CD4-positive, alpha-beta T cell treated with Interleukin-17A for 4 hours (primary cell): ENCODE measurements around the gene NSL1.
"Not testable (repeated sequence)": the region's sequence is repeated elsewhere in the genome, so short reads cannot be mapped to it uniquely, and the experiment has no call there.

ENCODE experiments used
- DNase-seq: peaks from one replicate; pipeline ENCODE4 v3.0.0-alpha.2; 2020; ENCODE audit warnings: mixed read lengths

Gene NSL1

DNA sequence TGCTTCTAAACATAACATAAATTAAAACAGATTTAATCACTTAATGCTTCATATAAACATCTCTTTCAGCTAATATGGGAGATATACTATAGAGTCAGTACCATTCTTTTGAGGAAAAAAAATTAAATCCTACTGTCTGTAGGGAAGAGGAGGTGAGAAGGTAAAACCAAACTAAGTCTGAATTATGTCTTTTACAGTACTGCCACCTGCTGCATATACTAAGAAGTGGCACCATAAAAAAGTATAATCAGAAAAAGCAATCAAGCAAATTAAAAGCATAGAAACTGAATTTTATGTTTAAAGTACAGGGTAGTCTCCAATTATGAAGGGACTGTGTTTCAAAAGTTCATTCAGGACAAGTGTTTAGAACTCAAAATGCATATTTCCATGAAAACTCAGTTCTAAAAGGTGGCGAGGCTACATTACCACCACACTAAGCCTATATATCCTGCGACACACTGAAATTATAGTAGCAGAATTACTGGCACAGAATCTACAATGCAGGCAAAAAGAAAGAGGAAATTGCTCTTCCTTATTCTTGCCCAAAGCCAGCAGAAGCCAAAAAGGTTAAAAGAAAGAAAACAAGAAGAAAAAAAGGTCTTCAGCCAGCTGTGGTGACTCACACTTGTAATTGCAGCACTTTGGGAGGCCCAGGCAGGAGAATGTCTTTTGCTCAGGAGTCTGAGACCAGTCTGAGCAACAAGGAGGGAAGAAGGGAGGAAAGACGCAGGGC lies 9.0 kb downstream of the NSL1 start:
- no peak for DNase-seq

DNA sequence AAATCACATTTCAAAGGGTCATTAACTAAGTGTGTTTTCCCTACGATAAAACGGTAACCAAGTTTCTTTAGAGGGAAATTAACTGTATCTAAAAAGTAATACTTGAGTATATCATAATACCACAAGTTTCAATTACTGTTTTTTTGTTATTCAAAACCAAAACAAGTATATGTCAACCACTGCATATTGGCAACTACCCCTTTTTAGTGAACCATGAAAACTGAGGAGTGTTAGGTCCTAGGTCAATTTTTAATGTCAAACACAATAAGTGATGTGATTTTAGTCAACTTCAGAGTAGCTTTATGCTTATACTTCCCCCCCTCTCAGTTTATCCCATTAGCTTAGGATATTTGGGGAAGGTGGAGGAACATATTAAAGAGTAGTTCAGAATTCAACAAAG lies 10.4 kb downstream of the NSL1 start:
- DNase-seq, result no peak

DNA sequence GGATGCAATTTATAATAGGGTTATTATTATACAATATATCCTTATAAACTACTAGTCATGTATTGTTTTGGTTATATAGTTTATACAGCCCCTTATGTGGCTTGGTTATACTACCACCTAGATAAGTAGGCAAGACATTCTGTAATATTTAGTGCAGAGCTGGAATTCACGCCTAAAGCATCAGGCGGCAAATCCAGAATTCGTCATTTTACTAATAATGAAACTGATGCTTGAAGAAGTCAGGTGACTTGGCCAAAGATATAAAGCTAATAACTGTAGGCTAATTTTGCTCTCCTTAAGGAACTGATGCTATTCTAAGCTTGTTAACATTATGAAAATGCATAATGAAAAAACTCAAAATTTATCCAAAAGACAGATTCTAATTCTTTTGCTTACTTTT lies 10.8 kb downstream of the NSL1 start:
- no peak for DNase-seq

DNA sequence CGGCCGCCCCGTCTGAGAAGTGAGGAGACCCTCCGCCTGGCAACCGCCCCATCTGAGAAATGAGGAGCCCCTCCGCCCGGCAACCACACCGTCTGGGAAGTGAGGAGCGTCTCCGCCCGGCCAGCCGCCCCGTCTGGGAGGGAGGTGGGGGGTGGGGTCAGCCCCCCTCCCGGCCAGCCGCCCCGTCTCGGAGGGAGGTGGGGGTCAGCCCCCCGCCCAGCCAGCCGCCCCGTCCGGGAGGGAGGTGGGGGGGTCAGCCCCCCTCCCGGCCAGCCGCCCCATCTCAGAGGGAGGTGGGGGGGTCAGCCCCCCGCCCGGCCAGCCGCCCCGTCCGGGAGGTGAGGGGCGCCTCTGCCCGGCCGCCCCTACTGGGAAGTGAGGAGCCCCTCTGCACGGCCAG lies 12.5 kb downstream of the NSL1 start:
- DNase-seq, result not testable (repeated sequence)

DNA sequence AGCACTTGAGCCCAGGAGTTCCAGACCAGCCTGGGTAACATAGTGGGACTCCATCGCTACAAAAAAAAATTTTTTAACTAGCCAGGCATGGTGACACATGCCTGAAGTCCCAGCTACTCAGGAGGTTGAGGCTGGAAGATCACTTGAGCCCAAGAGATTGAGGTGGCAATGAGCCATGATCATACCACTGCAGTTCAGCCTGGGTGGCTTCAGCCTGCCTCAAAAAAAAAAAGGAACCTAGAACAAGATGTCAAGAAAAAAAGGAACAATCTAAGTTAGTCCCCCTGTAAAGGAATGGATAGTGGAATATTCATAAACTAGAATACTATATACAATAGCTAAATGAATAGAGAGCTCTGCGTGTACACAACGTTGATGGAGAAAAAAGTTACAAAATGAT lies 14.4 kb downstream of the NSL1 start:
- no peak for DNase-seq

DNA sequence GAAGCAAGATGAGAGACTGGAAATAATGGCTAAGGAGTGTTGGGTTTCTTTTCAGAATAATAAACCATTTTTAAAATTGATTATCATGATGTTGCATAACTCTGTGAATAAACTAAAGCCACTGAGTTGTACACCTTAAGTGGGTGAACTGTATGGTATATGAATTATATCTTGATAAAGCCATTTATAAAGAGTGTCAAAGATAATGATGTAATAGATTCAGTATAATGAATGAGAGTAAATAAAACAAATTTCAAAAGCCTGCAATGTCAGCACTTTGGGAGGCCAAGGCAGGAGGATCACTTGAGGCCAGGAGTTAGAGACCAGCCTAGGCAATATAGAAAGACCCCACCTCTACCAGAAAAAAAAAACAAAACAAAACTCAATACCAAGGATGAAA lies 16.3 kb downstream of the NSL1 start:
- no peak for DNase-seq

DNA sequence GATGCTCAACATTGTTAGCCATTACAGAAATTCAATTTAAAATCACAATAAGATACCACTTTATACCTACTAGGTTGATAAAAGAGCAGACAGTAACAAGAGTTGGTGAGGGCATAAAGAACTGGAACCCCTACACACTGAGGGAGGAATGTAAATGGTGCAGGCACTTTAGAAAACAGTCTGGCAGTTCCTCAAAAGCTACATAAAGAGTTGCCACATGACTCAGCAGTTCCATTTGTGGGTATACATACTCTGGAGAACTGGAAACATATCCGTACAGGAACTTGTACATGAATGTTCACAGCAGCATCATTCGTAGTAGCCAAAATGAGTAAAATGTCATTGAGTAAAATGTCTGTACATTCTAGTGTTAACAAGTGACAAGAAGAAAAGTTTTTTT lies 17.0 kb downstream of the NSL1 start:
- no peak for DNase-seq

DNA sequence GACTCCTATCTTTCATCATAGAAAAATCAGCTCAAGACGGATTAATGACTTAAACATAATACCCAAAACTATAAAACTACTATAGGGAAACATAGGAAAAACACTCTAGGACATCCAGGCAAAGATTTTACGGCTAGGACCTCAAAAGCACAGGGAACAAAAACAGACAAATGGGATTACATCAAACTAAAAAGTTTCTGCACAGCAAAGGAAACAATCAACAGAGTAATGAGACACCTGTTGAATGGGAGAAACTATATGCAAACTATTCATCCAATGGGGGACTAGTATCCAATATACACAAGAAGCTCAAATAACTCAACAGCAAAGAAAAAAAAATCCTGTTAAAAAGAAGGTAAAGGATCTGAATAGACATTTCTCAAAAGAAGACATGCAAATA lies 18.6 kb downstream of the NSL1 start:
- no peak for DNase-seq

DNA sequence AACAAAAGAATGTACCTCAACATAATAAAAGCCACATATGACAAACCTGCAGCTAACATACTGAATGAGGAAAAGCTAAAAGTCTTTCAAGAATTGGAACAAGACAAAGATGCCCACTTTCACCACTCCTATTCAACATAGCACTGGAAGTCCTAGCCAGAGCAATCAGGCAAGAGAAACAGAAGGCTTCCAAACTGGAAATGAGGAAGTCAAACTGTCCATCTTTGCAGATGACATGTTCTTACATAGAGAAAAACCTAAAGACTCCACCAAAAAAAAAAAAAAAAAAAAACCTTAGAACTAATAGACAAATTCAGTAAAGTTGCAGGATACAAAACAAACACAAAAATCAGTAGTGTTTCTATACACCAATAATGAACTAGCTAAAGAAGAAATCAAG lies 20.2 kb downstream of the NSL1 start:
- no peak for DNase-seq

DNA sequence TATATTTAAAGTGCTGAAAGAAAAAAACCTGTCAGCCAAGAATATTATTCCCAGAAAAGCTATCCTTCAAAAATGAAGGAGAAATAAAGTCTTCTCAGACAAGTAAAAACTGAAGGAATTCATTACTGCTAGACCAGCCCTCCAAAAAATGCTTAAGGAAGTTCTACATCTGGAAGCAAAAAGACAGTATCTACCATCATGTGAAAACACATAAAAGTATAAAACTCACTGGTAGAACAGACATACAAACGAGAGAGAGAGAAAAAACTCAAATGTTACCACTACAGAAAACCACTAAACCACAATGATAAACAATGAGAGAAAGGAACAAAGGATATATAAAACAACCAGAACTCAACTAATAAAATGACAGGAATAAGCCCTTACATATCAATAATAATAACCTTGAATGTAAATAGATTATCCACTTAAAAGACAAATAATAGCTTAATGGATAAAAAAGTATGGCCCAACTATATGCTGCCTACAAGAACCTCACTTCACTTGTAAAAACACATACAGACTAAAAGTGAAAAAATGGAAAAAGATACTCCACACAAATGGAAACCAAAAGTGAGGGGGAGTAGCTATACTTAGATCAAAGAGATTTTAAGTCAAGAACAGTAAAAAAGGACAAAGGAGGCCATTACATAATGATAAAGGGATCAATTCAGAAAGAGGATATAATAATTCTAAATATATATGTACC lies 22.0 kb downstream of the NSL1 start:
- no peak for DNase-seq

DNA sequence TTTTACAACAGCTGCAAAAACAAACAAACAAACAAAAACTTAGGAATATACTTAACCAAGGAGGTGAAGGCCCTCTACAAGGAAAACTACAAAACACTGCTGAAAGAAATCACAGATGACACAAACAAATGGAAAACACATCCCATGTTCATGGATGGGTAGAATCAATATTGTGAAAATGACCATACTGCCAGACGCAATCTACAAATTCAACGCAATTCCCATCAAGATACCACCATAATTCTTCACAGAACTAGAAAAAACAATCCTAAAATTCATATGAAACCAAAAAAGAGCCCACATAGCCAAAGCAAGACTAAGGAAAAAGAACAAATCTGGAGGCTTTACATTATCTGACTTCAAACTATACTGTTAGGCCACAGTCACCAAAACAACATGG lies 24.8 kb downstream of the NSL1 start:
- not testable (repeated sequence) for DNase-seq

DNA sequence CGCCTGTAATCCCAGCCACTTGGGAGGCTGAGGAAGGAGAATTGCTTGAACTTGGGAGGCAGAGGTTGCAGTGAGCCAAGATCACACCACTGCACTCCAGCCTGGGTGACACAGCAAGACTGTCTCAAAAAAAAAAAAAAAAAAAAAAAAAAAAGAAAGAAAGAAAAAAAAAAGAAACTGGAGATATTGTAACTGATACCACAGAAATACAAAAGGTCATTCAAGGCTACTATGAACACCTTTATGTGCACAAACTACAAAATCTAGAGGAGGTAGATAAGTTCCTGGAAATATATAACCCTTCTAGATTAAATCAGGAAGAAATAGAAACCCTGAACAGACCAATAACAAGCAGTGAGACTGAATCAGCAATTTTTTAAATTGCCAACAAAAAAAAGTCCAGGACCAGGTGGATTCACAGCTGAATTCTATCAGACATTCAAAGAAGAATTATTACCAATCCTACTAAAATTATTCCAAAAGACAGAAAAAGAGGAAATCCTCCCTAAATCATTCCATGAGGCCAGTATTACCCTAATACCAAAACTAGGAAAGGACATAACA lies 26.8 kb downstream of the NSL1 start:
- not testable (repeated sequence) for DNase-seq

DNA sequence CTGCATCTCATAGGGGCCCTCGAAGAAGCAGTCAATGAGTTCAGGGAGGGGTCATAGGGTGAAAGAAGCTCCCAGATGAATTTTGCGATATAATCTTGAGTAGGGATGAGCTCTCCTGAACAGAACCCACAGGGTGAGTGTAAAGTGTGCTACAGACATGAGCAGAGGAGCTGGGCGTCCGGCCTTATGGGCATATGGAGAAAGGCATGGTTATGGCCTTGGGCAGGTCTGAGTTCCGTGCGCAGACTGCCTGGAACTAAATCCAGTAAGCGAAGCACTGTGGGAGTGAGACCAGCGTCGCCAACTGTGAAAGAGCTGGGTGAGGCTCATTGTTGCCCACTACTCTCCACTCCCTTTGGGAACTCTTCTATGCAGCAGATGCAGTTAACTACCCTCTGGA lies 28.7 kb downstream of the NSL1 start:
- DNase-seq, result no peak

DNA sequence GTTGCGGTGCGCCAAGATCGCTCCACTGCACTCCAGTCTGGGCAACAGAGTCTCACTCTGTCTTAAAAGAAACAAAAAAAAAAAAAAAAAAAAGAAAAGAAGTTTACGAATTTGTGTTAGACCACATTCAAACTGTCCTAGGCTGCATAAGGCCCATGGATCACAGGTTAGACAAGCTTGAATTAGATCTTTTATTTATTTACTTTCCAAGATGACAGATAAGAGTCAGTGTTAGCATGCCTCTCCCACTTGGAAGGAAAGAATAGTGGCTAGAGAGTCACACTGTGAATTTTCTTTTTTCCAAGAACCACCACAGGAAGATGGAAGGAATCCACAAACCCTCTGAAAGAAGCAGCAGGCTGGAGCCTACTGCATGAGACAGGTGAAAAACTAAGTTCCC lies 29.3 kb downstream of the NSL1 start:
- no peak for DNase-seq

DNA sequence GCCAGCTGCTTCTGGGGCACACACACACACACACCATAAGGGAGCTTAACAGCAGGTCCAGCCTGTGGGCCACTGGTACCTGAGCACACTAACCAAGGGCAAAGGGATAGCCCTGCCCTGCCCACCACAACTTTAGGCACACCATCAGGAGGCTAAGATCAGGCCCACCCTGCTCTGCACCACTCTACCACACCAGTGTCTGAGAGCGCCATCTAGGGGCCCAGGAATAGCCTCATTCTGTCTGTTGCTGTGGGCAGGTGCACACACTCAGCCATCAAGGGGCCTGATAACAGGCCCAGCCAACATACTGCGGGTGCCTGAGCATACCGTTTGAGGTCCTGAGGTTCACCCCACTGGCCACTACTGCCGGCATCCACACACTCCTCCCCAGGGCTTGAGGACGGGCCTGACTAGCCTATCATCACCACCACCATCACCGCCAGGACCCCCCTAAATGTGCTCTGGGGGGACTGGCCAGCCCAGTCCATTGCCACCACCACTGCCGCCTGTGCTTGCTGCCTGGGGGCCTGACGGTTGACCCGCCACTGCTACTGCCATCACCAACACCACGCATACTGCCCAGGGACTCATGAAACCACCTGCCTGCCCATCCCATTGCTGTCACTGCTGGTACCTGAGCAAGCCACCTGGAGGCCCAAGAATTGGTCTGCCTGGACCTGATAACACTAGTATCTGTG lies 31.3 kb downstream of the NSL1 start:
- peak; percentile 71 for DNase-seq

DNA sequence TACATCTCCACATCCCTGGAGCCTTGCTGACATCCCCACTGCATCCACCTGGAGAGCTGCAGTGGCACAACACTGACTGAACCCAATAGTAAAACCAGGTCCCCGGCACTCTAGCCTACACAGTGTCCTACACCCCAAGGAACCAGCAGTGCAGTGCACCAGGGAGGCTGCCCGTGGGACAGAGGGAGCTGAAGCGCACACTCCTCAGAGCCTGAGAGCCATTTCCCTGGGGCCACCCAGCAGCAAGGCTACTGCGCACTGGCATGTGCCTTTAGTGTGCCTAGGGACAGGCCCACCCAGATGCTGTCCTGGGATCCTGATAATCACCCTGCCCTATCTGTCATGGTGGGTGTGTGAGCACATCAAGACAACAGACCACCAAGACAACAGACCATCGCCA lies 31.9 kb downstream of the NSL1 start:
- DNase-seq, result no peak

DNA sequence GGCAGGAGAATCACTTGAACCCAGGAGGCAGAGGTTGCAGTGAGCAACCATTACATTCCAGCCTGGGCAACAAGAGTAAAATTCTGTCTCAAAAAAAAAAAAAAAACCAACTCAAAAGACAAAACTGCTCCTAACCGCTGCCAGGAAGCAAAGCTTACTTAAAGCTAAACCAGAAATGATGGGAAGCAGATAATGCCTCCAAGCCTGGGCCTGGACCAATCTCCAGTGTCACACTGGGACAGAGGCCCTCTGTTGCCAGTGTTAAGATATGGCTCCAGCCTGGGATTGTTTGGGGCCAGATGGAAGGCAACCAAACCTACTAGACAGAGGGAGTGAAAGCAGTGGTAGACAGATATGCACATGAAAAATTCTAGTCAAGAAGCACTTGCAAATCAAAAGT lies 36.9 kb downstream of the NSL1 start:
- peak; percentile 12 for DNase-seq

DNA sequence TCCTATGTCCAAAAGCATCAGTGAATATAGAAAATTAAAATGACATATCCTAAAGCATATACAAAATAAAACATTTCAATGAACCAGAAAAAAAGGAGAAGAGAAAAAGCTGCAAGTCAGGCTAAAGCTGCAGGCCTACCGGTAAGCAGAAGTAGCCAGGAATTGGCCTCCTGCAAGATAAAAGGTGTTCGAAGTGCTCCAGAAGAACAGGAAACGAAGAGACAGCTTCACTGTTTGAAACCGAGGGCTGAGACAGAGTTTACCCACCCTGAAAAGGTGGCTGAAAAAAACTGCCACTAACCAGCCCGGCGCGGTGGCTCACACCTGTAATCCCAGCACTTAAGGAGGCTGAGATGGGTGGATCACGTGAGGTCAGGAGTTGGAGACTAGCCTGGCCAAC lies 37.4 kb downstream of the NSL1 start:
- peak; percentile 44 for DNase-seq

DNA sequence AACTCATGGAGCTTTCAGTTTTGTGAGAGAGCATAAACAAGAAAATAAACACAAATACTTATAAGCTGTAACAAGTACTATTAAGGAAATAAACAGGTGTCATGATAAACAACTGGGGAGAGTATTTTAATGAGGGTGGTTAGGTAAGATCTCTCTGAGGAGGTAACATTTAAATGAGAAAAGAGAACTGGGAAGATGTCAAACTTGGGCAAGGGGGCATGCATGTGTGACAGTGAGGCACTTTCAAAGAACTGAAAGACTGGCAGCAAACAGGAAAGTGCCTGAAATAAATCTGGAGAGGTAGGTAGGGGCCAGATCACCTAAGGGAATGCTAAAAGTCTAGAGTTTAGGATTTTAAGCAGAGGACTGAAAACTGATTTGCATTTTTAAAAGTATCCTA lies 37.8 kb downstream of the NSL1 start:
- no peak for DNase-seq

DNA sequence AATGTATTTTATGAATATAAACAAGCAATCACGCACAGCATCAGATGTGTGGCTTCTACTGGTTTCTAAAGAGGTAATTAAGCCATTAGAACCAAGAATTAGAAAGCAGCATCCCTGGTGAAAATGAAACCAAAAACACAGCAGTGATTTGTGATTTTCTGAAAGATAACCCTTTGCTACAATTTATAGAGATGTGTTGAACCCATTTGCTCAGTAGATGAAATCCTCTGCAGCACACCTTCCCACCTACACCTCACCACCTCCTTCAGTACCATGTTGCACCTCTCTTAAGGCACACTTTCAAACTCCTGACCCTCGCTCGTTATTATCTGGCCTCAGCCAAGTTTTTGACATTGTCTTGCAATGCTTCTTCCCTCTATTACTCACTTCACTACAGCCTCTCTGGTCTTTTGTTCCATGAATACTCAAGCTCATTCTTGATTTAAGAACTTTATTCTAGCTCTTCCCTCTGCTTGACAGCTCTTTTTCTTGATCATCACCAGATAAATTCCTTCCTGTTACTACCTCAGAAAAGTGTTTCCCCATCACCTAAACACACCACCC lies 38.6 kb downstream of the NSL1 start:
- DNase-seq, result no peak

DNA sequence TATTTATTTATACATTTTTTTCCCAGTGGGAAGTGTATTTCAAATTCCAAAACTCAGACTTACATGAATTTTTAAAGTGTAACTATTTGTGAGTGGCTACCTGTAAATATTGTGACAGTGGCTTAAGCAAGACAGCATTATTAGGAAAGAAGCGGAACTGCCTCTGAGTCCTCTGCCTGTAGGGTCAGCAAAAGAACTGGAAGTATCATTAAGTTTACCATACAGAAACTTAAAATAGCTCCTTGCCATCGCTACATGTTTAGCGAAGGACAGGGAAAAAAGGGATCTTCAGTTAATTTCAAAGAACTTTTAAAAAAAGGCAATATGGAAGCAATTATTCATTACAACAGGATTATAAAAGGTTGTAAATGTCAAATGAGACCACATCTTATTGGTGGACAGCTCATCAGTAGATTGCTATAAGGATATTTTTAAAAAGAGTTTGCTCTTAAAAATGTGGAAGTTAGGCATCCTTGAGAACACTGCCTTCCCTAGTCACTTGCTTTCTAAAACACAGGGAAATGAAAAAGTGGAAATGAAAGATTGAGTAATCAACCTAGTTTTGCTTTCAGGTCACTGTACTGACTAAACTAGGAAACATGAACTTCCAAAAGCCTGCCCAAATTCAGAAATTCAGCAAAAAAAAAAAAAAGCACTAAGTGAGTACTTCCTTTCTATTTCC lies 39.2 kb downstream of the NSL1 start:
- DNase-seq, result no peak

DNA sequence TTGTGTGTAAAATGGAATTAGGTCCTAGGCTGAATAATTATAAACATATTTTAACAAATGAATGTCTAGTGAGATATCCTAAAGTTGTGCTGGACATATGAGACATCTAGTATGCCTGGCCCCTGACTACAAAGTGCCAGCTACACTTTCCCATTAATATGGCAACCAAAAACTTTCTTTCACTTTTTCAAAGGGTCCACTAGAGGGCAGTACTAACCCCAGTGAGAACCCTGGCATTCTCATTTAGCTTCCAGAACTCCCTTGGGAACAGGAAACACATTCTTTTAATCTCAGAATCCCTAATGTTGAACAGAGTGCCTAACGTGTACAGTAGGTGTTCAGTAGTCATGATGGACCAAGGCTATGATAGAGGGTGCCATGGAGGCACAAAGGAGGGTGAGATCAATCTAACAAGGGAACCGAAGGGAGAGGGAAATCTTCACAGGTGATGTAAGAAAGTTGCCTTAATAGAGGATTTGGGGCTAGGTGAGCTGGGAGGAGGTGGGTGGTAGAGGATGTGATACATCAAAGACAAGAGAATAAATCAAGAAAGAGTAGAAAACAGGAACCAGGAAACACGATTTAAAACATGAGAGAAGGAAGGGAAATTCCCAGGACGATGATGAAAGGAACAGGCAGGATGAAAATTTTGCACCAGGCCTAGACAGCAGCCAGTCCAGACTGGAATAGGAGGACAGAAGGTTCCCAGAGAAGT lies 41.6 kb downstream of the NSL1 start:
- DNase-seq, result peak; percentile 21
